ENCODE results near the gene COL19A1.
"Not testable (repeated sequence)": the region's sequence is repeated elsewhere in the genome, so short reads cannot be mapped to it uniquely, and the experiment has no call there.

The COL19A1 gene

GRCh38 chr6:69937402-69938136, 71.2 kb downstream of the COL19A1 start:
- FAIRE-seq (no peak), DNase-seq (ENCODE audit: insufficient read length, low spot score) (no peak)
- TF ChIP-seq POLR2A (IDR thresholded peaks at IDR 0.05; ENCODE audit: low read depth, low read length): no peak

DNA sequence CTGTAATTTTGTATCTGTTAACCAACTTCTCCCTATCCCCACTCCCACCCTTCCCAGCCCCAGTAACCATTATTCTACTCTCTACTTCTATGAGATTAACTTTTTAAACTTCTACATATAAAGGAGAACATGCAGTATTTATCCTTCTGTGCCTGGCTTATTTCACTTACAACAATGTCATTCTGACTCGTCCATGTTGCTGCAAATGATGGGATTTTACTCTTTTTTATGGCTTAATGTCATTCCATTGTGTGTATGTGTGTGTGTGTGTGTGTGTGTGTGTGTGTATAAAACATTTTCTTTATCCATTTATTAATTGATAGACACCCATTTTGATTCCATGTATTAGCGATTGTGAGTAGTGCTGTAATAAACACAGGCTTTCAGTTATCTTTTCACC, 76.1 kb downstream of the COL19A1 start:
- no peak for TF ChIP-seq POLR2A (IDR thresholded peaks at IDR 0.05; ENCODE audit: low read depth, low read length)
- no peak for DNase-seq (ENCODE audit: insufficient read length, low spot score)
- no peak for FAIRE-seq

- no peak for FAIRE-seq
- no peak for DNase-seq (ENCODE audit: insufficient read length, low spot score)
- TF ChIP-seq POLR2A (IDR thresholded peaks at IDR 0.05; ENCODE audit: low read depth, low read length): no peak
Observed at GRCh38 chr6:69945192-69945591, 78.8 kb downstream of the COL19A1 start.

DNA sequence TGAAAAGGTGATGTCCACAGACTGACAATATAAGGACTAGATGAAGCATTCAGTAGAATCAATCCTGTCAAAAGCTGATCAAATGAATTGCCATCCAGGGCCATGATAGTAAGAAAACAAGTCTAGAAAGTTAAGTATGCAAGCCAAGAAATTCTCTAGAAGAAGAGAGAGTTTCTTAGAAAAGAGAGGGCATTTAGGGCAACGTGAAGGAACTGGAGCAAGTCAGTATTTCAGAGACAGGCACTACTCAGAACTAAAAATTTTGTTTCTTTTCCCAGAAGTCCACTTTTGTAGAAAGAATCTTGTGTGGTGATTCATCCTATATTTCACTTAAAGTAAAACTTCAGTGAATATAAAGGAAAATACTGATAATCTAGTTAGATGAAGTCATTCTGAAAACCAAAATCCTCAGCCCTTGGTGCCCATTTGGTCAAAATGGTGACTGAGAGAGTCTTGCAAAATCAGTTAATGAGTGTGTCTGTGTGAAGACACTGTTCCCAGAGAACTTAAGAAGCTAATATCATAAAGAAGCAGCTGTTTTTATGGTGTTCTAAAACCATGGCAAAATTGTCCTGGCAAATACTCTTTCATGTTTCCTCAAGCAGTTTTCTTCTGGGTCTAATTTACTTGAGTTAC, 82.2 kb downstream of the COL19A1 start:
- DNase-seq (ENCODE audit: insufficient read length, low spot score): no peak
- no peak for TF ChIP-seq POLR2A (IDR thresholded peaks at IDR 0.05; ENCODE audit: low read depth, low read length)
- no peak for FAIRE-seq

DNA sequence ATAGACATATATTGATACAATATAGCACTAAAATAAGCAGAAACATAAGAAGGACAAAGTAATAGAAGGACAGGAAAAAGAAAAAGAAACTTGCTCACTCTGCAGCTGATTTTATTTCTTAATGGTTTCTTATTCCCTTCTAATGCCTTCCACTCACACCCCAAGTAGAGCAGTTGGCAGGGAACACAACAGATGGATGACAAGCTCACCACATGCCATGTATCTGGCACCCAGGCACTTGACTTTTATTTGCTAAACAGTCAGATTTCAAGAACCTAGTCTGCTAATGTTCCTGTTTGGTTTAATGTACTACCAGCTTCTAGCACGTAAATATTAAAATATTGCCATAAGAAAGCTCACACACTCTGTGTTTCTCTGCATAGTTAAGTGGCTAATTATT, 87.1 kb downstream of the COL19A1 start:
- no peak for TF ChIP-seq POLR2A (IDR thresholded peaks at IDR 0.05; ENCODE audit: low read depth, low read length)
- DNase-seq (ENCODE audit: insufficient read length, low spot score) (no peak), FAIRE-seq (no peak)

DNA sequence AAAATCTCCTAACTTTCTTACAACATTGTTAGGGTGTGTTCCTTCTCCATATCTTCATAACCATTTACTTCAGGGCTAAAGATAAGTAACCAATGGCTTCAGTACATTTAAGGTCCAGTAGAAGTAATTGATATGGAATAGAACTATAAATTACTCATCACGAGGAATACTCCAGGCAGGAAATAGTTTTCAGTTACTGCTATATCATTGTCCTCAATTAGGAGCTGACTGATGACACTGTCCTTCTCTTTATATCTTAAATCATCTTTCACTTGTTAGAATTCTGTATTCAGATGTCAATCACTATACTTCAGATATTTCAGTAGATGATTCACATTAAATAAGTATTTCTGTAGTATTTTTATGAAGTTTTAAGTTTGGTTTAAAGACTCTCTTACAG, 88.4 kb downstream of the COL19A1 start:
- no peak for DNase-seq (ENCODE audit: insufficient read length, low spot score)
- FAIRE-seq: no peak
- TF ChIP-seq POLR2A (IDR thresholded peaks at IDR 0.05; ENCODE audit: low read depth, low read length): no peak

DNA sequence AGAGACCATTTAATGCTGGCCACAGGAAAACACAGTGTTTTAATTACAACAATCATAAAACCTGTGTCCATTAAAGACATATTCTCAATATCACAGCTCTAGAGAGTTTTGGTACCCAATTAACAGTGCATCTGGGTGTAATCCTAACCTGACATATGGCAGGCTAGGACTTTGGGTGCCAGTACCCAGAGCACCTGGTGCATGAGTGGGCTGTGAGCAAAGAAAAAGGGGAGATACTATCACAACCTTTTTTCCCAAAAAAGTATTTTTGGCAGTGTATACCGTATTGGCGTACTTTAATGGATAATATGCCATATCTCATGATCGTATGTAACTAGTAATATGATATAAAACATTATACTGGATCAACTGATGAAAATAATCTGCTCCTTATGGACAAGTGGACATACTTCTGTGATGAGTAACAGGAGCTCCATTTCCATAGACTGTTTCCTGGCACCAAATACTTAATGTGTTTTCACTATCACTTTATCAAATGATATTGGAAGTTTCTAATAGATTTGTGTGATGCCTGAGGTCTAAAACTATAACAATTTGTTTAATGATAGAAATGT, 91.7 kb downstream of the COL19A1 start:
- no peak for FAIRE-seq
- DNase-seq (ENCODE audit: insufficient read length, low spot score): no peak
- no peak for TF ChIP-seq POLR2A (IDR thresholded peaks at IDR 0.05; ENCODE audit: low read depth, low read length)

DNA sequence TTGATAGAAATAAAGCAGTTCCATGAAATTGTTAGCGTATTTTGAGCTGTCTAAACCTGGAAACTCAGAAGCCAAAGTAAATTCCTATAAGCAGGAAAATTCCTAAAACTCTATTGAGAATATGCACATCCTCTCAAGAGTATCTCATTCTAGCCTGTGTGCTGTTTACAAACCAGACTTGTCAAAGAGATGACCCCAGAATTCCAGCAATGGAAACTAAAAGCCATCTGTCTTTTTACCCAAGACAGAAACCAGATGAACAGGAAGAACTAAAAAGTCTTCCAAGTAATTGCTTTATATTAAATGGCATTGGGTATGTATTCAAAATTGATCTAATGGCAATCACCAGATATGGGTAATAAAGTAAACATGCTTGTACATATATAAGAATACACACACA, 92.6 kb downstream of the COL19A1 start:
- FAIRE-seq: no peak
- no peak for TF ChIP-seq POLR2A (IDR thresholded peaks at IDR 0.05; ENCODE audit: low read depth, low read length)
- no peak for DNase-seq (ENCODE audit: insufficient read length, low spot score)

GRCh38 chr6:69965974-69966373, 99.6 kb downstream of the COL19A1 start:
- not testable (repeated sequence) for DNase-seq (ENCODE audit: insufficient read length, low spot score); FAIRE-seq

DNA sequence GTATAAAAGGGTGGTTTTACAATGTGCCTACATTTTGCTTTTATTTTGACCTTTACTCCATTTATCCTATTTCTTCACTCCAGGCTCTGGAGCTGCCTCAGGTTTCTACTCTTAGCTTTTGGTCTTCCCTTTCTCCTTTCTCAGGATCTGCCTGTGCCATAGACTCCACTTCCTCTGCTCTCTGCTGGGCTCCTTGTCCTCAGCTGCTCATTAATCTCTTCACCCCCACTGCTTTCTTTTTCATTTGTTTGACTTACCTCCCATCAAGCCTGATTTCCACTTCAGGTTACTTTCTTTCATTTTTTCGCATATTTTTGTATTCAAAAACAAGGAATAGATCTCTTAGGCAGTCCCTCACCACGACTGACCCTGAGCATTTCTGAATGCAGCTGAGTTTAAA, 106.8 kb downstream of the COL19A1 start:
- FAIRE-seq: no peak
- TF ChIP-seq POLR2A (IDR thresholded peaks at IDR 0.05; ENCODE audit: low read depth, low read length): no peak
- DNase-seq (ENCODE audit: insufficient read length, low spot score): no peak

DNA sequence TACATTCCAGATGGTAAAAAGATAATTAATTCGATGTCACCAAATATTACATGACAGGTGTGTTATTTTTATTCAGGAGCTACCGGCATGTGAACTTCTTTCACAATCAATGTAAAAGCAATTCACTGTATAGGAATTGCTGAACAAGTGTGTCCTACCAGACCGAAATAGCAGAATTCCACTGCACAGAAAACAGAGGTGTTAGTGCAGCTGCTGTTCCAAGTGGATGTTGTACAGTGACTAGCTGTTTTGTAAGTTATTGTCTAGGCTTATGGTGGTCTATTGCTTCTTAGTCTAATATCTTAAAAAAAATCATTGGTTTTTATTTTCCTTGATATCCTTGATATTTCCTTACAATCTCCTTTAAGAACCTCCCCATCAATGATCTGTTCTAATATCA, 107.4 kb downstream of the COL19A1 start:
- FAIRE-seq: no peak
- DNase-seq (ENCODE audit: insufficient read length, low spot score): no peak
- TF ChIP-seq POLR2A (IDR thresholded peaks at IDR 0.05; ENCODE audit: low read depth, low read length): no peak

DNA sequence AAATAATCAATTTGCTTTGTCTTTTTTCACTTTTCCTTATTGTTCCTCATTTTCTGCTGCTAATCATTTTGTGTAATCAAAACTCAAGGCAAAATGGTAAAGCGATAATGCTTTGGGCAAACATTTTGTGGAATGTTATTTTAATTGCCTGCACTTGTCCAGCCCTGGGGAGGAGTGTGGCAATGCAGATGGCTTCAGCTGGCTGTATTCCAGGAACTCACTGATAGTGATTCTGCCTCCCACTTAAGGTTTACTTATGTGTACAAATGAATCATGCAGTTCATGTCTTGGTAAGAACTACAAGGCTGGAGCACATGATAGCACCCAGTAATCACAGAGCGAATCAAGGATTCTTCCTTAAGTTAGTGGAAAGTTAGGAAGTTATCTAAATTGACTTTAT, 107.8 kb downstream of the COL19A1 start:
- DNase-seq (ENCODE audit: insufficient read length, low spot score) (no peak), FAIRE-seq (no peak)
- no peak for TF ChIP-seq POLR2A (IDR thresholded peaks at IDR 0.05; ENCODE audit: low read depth, low read length)

- FAIRE-seq (no peak), DNase-seq (ENCODE audit: insufficient read length, low spot score) (no peak)
- TF ChIP-seq POLR2A (IDR thresholded peaks at IDR 0.05; ENCODE audit: low read depth, low read length): no peak
Observed at GRCh38 chr6:69976591-69977090, 110.3 kb downstream of the COL19A1 start.

DNA sequence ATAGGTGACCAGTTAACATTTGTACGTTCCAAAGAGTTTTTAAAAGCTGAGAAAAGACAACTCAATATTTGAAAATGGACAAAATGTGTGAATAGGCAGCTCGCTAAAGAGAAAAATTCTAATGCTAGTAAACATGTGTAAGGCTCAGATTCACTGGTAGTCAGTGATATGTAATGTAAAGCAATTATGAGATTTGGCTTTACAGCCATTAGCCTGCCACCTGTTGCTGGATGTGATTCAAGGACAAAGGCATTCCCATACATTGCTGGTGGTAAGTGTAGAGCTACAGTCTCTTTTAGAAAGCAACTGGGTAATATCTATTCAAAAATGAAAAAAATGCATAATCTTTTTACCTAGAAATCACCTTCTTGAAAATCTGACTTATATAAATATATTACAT, 114.3 kb downstream of the COL19A1 start:
- TF ChIP-seq POLR2A (IDR thresholded peaks at IDR 0.05; ENCODE audit: low read depth, low read length): no peak
- FAIRE-seq: no peak
- DNase-seq (ENCODE audit: insufficient read length, low spot score): no peak

- TF ChIP-seq POLR2A (IDR thresholded peaks at IDR 0.05; ENCODE audit: low read depth, low read length): no peak
- DNase-seq (ENCODE audit: insufficient read length, low spot score) (no peak), FAIRE-seq (no peak)
Observed at GRCh38 chr6:69984506-69984905, 118.2 kb downstream of the COL19A1 start.
